ENCODE results near the gene CYSLTR2.

- TF ChIP-seq CTCF (IDR thresholded peaks at IDR 0.05; ENCODE audit: poor library complexity) (no peak), EZH2 (IDR thresholded peaks at IDR 0.05; ENCODE audit: borderline replicate concordance) (no peak), EZH2phosphoT487 (IDR thresholded peaks at IDR 0.05; ENCODE audit: low read depth, severe bottlenecking, unreplicated experiment) (no peak)
Measured at GRCh38 chr13:48715977-48716376, 62.2 kb downstream of the CYSLTR2 start.
